Right ventricle myocardium superior (tissue), 1 donor: Measurements from ENCODE around the gene NDUFA7. TPM values are rescaled to one million over a fixed set of nuclear protein-coding genes. Genes with fewer than 3 reads are reported as not detected.
"Not testable (repeated sequence)": the region's sequence is repeated elsewhere in the genome, so short reads cannot be mapped to it uniquely, and the experiment has no call there.

Source experiments
- ATAC-seq: fragments of 200-7000 bp; cut with Tn5 transposase; one replicate; pipeline ENCODE4 v1.9.1; 2020; ENCODE audit warnings: mild to moderate bottlenecking; ENCODE audit not compliant: poor library complexity
- DNase-seq: peaks from one replicate; pipeline ENCODE4 v3.0.0-alpha.2; 2020
- intact Hi-C: fragments of 100-400 bp; cut with DNase I; formaldehyde crosslinking; loops from one replicate; pipeline ENCODE4 v1.11.2; 2022
- total RNA-seq: library from RNA; stranded (reverse); fragmentation: NEBNext Ultra II Directional; extraction: Animal tissue kit (Norgen Biotek cat#: 25700); gene quantifications from one replicate; pipeline ENCODE4 v1.2.1, GENCODE V29; 2021
- donor health status: DM: no; HTN: yes; CAD: no; lungs with severe emphysema.

The NDUFA7 gene
- total RNA-seq, 1 donor from 2014 or later = 127 TPM

GRCh38 chr19:8324186-8325050 lies 3.2 kb upstream of the NDUFA7 start:
- ATAC-seq (peak; percentile 0), DNase-seq (peak; percentile 65)
- intact Hi-C loops = no loop called here

DNA sequence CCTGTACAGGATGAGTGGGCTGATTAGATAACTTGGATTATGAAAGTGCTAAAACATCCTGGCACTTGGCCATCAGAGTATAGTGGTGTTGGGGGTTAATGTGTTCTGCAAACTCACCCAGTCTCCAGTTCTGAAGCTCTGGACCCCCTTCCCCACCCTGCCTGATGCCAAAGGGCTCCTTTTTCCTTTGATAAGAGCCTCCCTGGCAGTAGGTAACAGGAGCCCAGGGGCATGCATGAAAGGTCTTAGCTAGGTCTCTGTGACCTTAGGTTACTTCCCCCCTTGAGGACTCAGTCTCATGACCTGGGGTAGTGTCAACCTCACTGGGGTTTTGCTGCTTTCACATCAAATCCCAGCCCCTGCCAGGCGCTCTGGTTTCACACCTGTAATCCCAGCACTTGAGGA lies 2.6 kb upstream of the NDUFA7 start:
- intact Hi-C loops = no loop called here
- DNase-seq (no peak), ATAC-seq (no peak)

GRCh38 chr19:8322638-8322997 lies 1.4 kb upstream of the NDUFA7 start:
- ATAC-seq (no peak), DNase-seq (no peak)
- intact Hi-C loops = no loop called here

DNA sequence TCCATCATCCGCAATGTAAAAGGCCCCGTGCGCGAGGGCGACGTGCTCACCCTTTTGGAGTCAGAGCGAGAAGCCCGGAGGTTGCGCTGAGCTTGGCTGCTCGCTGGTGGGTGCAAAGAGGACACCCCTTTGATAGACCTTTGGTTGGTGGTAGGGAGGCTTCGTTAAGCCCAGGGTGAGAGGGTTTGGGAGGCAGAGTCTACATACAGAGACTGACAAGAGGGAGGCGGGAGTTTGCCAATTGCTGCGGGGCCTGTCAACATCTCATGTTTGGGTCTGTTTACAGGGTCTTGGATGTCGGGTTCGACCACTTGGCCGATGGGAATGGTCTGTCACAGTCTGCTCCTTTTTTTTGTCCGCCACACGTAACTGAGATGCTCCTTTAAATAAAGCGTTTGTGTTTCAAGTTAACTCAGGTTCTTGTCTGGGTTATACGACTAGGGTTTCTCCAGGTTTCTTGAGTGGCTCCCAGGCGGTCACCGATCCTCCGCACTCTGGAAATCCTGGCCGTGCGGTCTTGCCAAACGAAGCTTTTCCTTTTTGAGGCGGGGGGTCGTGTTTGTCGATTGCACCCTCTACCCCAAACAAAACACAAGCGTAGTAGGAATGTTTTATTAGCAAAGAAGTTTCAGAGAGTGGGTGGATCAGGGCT lies 937 bp upstream of the NDUFA7 start:
- ATAC-seq = no peak

DNA sequence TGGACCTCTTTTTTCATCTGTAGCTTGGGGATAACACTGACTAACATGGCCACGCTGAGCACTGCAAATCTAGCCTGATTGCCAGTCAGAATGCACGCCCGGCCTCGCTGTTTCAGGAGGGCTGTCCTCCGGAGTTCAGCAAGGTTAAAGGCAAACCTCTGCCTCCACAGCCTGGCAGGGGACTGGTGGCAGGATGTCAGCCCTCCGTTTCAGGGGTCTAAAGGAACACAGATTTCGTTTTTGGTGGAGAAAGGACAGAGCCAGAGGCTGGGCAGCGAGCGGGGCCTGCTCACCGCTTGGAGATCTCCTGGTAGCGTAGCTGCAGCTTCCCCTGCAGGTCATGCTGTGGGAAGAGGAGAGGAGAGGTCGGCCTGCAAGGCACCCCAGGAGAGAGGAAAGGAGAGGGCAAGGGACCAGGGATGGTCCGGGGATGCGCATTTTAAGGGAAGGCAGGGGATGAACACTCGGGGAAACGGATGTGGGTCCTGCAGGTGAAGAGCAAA lies 560 bp downstream of the NDUFA7 start:
- DNase-seq (no peak), ATAC-seq (peak; percentile 1)
- intact Hi-C loops = no loop called here

More for the DNA sequence above, 937 bp upstream of the NDUFA7 start:
- DNase-seq = no peak
- intact Hi-C loops = no loop called here

GRCh38 chr19:8319807-8320520 lies 1.2 kb downstream of the NDUFA7 start:
- ATAC-seq = no peak
- DNase-seq = no peak
- intact Hi-C loops = no loop called here

- ATAC-seq, intact Hi-C loops, DNase-seq: not testable (repeated sequence)
These were observed 2.3 kb downstream of the NDUFA7 start for GRCh38 chr19:8318835-8319234.

GRCh38 chr19:8316351-8317125 lies 4.6 kb downstream of the NDUFA7 start:
- ATAC-seq (no peak), DNase-seq (no peak)
- intact Hi-C loops = no loop called here

DNA sequence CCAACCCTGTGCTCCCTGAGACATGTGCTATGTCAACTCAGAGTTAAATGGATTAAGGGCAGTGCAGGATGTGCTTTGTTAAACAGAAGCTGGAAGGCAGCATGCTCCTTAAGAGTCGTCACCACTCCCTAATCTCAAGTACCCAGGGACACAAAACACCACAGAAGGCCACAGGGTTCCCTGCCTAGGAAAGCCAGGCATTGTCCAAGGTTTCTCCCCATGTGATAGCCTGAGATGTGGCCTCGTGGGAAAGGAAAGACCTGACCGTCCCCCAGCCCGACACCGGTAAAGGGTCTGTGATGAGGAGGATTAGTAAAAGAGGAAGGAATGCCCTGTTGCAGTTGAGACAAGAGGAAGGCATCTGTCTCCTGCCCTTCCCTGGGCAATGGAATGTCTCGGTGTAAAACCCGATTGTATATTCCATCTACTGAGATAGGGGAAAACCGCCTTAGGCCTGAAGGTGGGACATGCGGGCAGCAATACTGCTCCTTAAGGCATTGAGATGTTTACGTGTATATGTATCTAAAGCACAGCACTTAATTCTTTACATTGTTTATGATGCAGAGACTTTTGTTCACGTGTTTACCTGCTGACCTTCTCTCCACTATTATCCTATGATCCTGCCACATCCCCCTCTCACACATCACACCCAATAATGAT lies 6.1 kb downstream of the NDUFA7 start:
- intact Hi-C loops, DNase-seq, ATAC-seq: not testable (repeated sequence)

DNA sequence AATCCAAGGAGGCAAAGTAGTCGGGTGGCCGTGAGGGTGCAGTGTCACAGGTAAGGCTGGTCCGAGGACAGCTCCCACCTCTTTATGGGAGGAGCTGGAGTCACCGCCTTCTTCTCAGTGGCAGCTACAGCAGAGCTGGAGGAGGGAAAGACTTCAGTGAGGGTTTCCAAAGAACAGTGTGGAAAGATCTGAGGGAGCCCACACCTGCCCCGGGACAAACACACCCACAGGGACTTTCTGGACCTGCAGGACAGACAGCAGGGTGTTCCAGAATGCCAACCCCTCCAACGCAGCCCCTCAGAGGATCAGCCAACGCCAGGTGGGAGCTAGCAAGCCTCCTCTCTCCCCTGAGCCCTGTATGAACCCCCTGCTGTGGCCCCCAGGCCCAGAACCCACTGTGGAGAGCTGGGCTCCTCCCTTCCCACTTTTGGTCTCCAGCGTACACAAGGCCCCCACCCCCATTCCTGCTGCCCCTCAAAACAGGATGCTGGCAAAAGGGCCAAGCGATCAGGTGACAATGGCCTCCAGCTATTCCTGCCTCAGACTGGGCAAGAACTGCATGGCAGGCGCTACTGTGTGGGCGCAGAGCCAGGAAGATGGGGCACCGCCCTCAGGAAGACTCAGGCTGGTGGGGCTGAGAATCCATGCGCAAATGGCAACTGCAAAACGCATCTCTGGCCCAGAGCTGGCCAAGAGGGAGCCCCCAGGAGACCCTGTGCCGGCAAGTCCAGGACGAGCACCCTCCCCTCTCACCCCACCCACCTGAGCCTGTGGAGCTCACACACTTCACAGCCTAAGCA lies 9.5 kb downstream of the NDUFA7 start:
- intact Hi-C loops = no loop called here
- ATAC-seq (no peak), DNase-seq (peak; percentile 70)

GRCh38 chr19:8310342-8311055 lies 10.7 kb downstream of the NDUFA7 start:
- intact Hi-C loops = no loop called here

DNA sequence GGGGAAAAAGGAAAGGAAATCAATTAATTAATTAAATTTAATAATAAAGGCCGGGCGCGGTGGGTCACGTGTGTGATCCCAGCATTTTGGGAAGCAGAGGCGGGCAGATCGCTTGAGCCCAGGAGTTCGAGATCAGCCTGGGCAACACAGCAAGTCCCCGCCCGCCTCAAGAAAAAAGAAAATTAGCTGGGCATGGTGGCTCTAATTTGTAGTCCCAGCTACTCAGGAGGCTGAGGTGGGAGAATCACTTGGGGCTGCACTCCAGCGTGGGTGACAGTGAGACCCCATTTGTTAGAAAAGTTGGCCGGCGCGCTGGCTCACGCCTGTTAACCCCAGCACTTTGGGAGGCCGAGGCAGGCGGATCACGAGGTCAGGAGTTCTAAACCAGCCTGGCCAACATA lies 12.3 kb downstream of the NDUFA7 start:
- intact Hi-C loops = no loop called here
- ATAC-seq (no peak), DNase-seq (peak; percentile 25)

More at GRCh38 chr19:8310342-8311055, 10.7 kb downstream of the NDUFA7 start:
- ATAC-seq (no peak), DNase-seq (peak; percentile 14)

DNA sequence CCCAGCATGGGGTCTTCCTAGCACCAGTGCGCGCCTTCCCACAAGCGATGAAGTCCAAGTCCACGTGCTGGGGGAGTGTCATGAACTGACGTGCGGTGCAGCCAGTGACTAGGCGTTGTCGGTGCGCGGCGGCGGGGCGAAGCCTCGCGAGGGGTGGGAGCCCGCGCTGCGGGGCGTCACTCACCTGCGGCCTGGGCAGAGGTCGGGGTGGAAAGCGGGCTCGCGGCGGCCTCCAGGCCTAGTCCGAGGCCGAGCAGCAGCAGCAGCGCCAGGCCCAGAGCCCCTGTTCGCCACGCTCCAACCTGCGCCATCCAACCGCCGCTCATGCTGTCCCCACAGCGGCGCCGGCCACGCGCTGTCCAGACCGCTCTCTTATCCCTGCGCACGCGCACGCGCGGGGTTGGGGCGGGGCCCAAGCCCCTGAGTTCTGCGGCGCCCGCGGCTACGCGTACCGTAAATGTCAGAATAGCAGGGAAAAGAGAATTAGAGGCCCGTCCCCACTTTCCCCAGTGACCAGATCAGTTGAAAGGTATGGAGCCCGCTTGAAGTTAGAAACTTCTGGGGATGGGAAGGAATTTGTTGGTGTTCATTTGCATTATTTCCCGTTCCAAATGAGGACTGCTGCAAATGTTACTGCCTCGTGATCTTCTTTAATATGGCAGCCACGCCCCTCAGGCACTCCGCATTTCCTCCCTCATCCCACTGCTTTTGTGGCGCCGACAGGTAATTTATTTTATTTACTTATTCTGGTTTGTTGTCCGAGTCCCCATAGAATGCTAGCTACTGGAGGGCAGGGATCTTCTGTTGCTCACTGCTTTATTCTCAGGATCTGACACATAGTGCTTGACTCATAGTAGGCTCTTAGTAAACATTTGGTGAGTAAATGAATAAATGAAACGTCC lies 13.0 kb downstream of the NDUFA7 start, which contains the start of gene CD320:
TSS of gene CD320 (minus strand) at position 394 of the 902 bp plus-strand sequence. CDS start at position 326, 68 bp downstream.
- ATAC-seq = peak; percentile 98
- intact Hi-C loops = no loop called here
- DNase-seq = peak; percentile 95

GRCh38 chr19:8307400-8307964 lies 13.7 kb downstream of the NDUFA7 start:
- intact Hi-C loops = no loop called here
- DNase-seq (no peak), ATAC-seq (no peak)
